ENCODE measurements around the gene DYNLT1. TPM values are rescaled to one million over a fixed set of nuclear protein-coding genes. Genes with fewer than 3 reads are reported as not detected.
"Not testable (repeated sequence)": the region's sequence is repeated elsewhere in the genome, so short reads cannot be mapped to it uniquely, and the experiment has no call there.

DYNLT1 gene
- total RNA-seq, 1 donor = 96.8 TPM

DNA sequence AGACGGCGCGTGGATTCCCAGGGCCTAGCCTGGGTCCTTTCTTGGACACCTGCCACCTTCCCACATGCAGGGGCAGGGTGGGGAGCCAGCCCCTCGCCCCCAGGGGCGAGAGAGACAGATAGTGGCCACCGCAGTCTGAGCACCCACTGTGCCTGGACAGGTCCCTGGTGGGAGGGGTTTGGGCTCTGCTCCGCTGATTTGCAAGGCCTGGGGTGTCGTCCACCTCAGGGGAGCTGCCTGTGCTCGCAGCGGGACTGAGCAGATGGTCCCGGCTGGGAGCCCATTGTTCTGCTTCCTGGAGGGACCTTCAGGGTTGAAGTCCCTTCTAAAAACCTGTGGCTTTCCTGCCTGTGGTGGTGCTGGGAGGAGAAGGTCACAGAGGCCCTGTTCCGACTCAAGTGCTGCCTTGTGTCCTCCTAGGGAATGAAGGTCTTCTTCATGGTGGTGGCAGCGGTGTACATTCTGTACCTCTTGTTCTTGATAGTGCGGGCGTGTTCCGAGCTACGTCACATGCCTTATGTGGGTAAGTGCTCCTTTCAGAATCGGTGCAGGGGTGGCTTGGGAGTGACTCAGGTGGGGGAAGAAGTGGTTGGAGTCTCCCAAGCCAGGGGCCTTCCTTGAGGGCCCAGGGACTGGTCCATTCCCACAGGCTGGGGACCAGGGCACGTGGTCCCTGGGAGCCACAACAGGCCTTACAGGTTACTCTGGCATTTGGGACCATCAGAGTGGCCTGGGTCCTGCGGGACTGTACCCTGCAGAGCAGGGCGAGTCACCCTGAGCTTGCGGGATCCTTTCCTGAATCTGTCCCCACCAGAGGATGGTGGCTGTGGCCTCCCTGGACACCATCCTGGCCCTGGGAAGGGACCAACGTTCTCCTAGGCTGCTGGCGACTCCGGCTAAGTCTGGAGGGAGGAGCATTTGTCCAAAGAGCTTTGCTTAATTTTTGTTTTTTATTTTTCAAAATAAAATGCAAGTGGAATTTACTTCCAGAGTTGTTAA, 19.6 kb downstream of the DYNLT1 start:
- H3K4me3 ChIP-seq (ENCODE audit: low read length) = no peak overlapping the region
- H3K9me3 ChIP-seq (ENCODE audit: low read depth, low read length) = no peaks in the 10 kb centered on the region
- no peaks in the 10 kb centered on the region for H3K27me3 ChIP-seq (ENCODE audit: insufficient read depth, low read length)
- no peaks in the 10 kb centered on the region for H3K4me1 ChIP-seq (ENCODE audit: insufficient read depth, low read length)

GRCh38 chr6:158622545-158623190, 21.9 kb downstream of the DYNLT1 start:
- H3K9me3 ChIP-seq (ENCODE audit: low read depth, low read length) = no peaks in the 10 kb centered on the region
- H3K4me1 ChIP-seq (ENCODE audit: insufficient read depth, low read length) = no peaks in the 10 kb centered on the region
- no peaks in the 10 kb centered on the region for H3K27me3 ChIP-seq (ENCODE audit: insufficient read depth, low read length)
- no peak overlapping the region for H3K4me3 ChIP-seq (ENCODE audit: low read length)

GRCh38 chr6:158621694-158622544, 22.6 kb downstream of the DYNLT1 start:
- H3K9me3 ChIP-seq (ENCODE audit: low read depth, low read length) = no peaks in the 10 kb centered on the region
- H3K27me3 ChIP-seq (ENCODE audit: insufficient read depth, low read length) = no peaks in the 10 kb centered on the region

GRCh38 chr6:158620963-158621693, 23.4 kb downstream of the DYNLT1 start:
- no peaks in the 10 kb centered on the region for H3K4me1 ChIP-seq (ENCODE audit: insufficient read depth, low read length)
- no peaks in the 10 kb centered on the region for H3K9me3 ChIP-seq (ENCODE audit: low read depth, low read length)
- H3K27me3 ChIP-seq (ENCODE audit: insufficient read depth, low read length) = no peaks in the 10 kb centered on the region
- H3K4me3 ChIP-seq (ENCODE audit: low read length) = no peak overlapping the region

More at GRCh38 chr6:158621694-158622544, 22.6 kb downstream of the DYNLT1 start:
- H3K4me1 ChIP-seq (ENCODE audit: insufficient read depth, low read length) = no peaks in the 10 kb centered on the region
- H3K4me3 ChIP-seq (ENCODE audit: low read length) = no peak overlapping the region

DNA sequence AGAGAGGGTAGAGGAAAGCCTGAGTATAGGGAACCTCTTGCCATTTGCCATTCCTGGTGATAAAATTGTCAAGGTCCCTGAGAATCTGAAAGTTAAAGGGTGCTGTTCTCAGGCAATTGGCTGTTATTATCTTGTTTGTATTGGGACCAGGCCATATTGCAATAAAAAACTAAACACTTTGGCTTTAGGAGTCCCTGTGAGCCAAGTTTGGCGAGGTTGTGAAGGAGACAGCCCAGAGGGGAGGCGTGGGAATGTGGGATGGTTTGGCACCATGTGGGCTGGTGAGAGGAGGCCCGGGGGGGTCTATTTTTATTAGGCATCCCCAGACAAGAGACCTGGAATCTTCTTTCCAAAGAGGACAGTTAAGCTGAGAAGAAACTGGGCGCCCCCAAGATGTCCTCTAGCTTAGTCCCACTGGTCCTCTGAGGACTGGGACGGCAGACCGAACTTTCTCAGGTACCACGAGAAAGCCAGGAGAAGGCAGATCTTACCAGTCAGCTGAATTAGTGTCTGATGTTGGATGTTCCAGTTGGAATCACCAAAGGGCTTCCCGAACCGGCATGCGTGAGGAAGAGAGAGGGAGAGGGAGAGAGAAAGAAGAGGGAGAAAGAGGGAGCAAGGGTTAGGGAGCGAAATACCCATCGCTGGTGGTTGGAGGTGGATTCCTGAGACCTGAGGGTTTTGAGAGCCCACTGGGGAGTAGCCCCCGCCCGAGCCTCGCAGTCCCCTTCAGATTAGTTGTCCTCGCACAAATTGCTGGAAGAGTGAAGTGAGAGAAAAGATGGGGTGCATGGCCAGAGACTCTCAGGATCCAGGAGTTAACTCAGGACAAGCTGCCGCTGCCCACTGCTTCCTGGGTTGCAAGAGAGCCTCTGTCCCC, 24.4 kb downstream of the DYNLT1 start:
- H3K4me3 ChIP-seq (ENCODE audit: low read length) = no peak overlapping the region
- no peaks in the 10 kb centered on the region for H3K27me3 ChIP-seq (ENCODE audit: insufficient read depth, low read length)
- no peaks in the 10 kb centered on the region for H3K9me3 ChIP-seq (ENCODE audit: low read depth, low read length)
- no peaks in the 10 kb centered on the region for H3K4me1 ChIP-seq (ENCODE audit: insufficient read depth, low read length)

DNA sequence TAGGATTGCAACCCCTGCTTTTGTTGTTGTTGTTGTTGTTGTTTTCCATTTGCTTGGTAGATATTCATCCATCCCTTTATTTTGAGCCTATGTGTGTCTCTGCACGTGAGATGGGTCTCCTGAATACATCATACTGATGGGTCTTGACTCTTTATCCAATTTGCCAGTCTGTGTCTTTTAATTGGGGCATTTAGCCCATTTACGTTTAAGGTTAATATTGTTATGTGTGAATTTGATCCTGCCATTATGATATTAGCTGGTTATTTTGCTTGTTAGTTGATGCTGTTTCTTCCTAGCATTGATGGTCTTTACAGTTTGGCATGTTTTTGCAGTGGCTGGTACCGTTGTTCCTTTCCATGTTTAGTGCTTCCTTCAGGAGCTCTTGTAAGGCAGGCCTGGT, 26.3 kb downstream of the DYNLT1 start:
- H3K4me1 ChIP-seq (ENCODE audit: insufficient read depth, low read length); H3K4me3 ChIP-seq (ENCODE audit: low read length); H3K27me3 ChIP-seq (ENCODE audit: insufficient read depth, low read length); H3K9me3 ChIP-seq (ENCODE audit: low read depth, low read length): not testable (repeated sequence)

DNA sequence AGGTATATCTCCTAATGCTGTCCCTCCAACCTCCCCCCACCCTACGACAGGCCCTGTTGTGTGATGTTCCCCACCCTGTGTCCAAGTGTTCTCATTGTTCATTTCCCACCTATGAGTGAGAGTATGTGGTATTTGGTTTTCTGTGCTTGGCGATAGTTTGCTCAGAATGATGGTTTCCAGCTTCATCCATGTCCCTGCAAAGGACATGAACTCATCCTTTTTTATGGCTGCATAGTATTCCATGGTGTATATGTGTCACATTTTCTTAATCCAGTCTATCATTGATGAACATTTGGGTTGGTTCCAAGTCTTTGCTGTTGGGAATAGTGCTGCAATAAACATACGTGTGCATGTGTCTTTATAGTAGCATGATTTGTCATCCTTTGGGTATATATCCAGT, 29.9 kb downstream of the DYNLT1 start:
- H3K4me1 ChIP-seq (ENCODE audit: insufficient read depth, low read length); H3K9me3 ChIP-seq (ENCODE audit: low read depth, low read length); H3K27me3 ChIP-seq (ENCODE audit: insufficient read depth, low read length); H3K4me3 ChIP-seq (ENCODE audit: low read length): not testable (repeated sequence)

DNA sequence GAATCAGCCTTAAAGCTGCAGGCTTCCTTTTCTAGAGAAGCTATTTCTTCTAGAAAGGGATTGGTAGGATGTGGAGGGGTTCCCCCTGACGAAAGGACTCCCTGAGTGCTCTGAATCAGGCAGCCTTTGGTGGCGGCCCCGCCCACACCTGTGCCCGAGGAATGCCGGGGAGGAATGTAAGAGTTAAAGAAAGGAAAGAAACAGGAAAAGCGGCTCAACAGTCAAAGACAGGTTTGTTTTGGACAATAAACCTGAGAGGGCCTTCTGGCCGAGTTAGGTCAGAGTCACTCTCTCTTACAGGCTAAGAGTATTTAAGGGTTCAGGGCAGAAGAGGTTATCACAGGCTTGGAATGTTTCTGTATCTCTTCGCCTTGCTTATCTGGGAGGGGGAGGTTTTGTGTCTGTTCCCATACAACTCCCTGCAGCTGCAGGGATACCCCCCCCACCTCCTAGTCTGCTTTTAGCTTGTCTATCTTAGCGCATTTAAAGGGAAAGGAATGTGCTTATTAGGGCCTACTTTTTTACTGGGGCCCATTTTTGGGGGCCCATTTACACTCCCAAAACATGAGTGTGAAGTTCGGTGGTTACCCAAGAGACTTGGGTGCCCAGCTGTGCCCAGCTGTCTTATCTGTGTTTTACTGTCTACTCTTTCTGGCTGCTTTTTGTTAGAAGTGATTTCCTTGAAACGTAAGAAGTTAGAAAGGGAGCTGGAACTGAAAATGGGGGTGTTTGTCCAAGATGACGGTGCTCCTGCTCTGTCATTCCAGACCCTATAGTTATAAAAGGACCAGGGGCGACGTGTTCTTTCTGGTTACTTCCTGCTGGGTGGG, 32.8 kb downstream of the DYNLT1 start:
- no peaks in the 10 kb centered on the region for H3K4me1 ChIP-seq (ENCODE audit: insufficient read depth, low read length)
- no peaks in the 10 kb centered on the region for H3K27me3 ChIP-seq (ENCODE audit: insufficient read depth, low read length)
- H3K9me3 ChIP-seq (ENCODE audit: low read depth, low read length) = no peaks in the 10 kb centered on the region
- H3K4me3 ChIP-seq (ENCODE audit: low read length) = no peak overlapping the region

GRCh38 chr6:158611039-158611438, 33.5 kb downstream of the DYNLT1 start:
- Histone ChIP-seq H3K4me1 (ENCODE audit: insufficient read depth, low read length) (no peaks in the 10 kb centered on the region), H3K27me3 (ENCODE audit: insufficient read depth, low read length) (no peaks in the 10 kb centered on the region), H3K9me3 (ENCODE audit: low read depth, low read length) (no peaks in the 10 kb centered on the region), H3K4me3 (ENCODE audit: low read length) (no peak overlapping the region)

- Histone ChIP-seq H3K9me3 (ENCODE audit: low read depth, low read length) (no peaks in the 10 kb centered on the region), H3K4me1 (ENCODE audit: insufficient read depth, low read length) (no peaks in the 10 kb centered on the region), H3K27me3 (ENCODE audit: insufficient read depth, low read length) (no peaks in the 10 kb centered on the region), H3K4me3 (ENCODE audit: low read length) (no peak overlapping the region)
Measured at GRCh38 chr6:158610319-158610968, 34.1 kb downstream of the DYNLT1 start.

- Histone ChIP-seq H3K4me3 (ENCODE audit: low read length) (no peak overlapping the region), H3K4me1 (ENCODE audit: insufficient read depth, low read length) (no peaks in the 10 kb centered on the region), H3K27me3 (ENCODE audit: insufficient read depth, low read length) (no peaks in the 10 kb centered on the region), H3K9me3 (ENCODE audit: low read depth, low read length) (no peaks in the 10 kb centered on the region)
Measured at GRCh38 chr6:158609455-158610155, 34.9 kb downstream of the DYNLT1 start.

DNA sequence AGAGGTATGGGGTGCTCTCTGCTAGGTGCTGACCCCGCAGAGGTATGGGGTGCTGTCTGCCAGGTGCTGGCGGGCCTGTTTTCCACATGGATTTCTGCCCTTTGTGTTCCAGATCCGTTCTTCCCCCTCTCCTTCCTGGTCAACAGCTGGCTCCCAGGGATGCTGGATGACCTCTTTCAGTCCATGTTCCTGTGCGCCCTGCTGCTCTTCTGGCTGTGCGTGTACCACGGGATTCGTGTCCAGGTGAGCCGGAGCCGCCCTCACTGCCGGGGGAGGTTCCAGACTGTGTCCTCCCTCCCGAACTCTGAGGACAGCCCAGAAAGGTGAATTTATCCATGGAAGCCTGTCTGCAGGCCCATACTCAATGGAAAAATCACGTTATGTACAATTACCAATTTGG, 36.3 kb downstream of the DYNLT1 start:
- H3K4me1 ChIP-seq (ENCODE audit: insufficient read depth, low read length) = no peaks in the 10 kb centered on the region
- H3K9me3 ChIP-seq (ENCODE audit: low read depth, low read length) = no peaks in the 10 kb centered on the region
- H3K27me3 ChIP-seq (ENCODE audit: insufficient read depth, low read length) = no peaks in the 10 kb centered on the region
- no peak overlapping the region for H3K4me3 ChIP-seq (ENCODE audit: low read length)
